ENCODE data around the gene CYB5B. TPM values are rescaled to one million over a fixed set of nuclear protein-coding genes. Genes with fewer than 3 reads are reported as not detected.
"Not testable (repeated sequence)": the region's sequence is repeated elsewhere in the genome, so short reads cannot be mapped to it uniquely, and the experiment has no call there.

Gene CYB5B
- polyA plus RNA-seq, 10 donors, result 51.6 to 85.7 (median 68.2) TPM

- DNase-seq, result no peak
Observed at GRCh38 chr16:69406780-69407331, 17.6 kb upstream of the CYB5B start.

- DNase-seq, result no peak
Observed at GRCh38 chr16:69407702-69408323, 16.6 kb upstream of the CYB5B start.

GRCh38 chr16:69408475-69408874 lies 15.9 kb upstream of the CYB5B start:
- DNase-seq, result no peak

- no peak for DNase-seq
Observed at GRCh38 chr16:69410219-69410990, 14.0 kb upstream of the CYB5B start.

- no peak for DNase-seq
Observed at GRCh38 chr16:69411064-69411985, 13.1 kb upstream of the CYB5B start.

GRCh38 chr16:69412287-69412686 lies 12.1 kb upstream of the CYB5B start:
- DNase-seq, result no peak

GRCh38 chr16:69413045-69413664 lies 11.3 kb upstream of the CYB5B start:
- no peak for DNase-seq

- DNase-seq, result no peak
Observed at GRCh38 chr16:69417520-69418199, 6.8 kb upstream of the CYB5B start.

- no peak for DNase-seq
Observed at GRCh38 chr16:69419956-69420355, 4.5 kb upstream of the CYB5B start.

GRCh38 chr16:69423189-69423588 lies 1.2 kb upstream of the CYB5B start:
- no peak for DNase-seq

- no peak for DNase-seq
Observed at GRCh38 chr16:69424935-69425784, 741 bp downstream of the CYB5B start.

GRCh38 chr16:69428652-69429051 lies 4.2 kb downstream of the CYB5B start:
- no peak for DNase-seq

GRCh38 chr16:69429058-69429640 lies 4.7 kb downstream of the CYB5B start:
- DNase-seq, result not testable (repeated sequence)

- no peak for DNase-seq
Observed at GRCh38 chr16:69431948-69432468, 7.6 kb downstream of the CYB5B start.

GRCh38 chr16:69434066-69434465 lies 9.6 kb downstream of the CYB5B start:
- no peak for DNase-seq

GRCh38 chr16:69435977-69436820 lies 11.8 kb downstream of the CYB5B start:
- no peak for DNase-seq

GRCh38 chr16:69436896-69437295 lies 12.5 kb downstream of the CYB5B start:
- DNase-seq, result no peak

GRCh38 chr16:69438465-69438864 lies 14.0 kb downstream of the CYB5B start:
- no peak for DNase-seq
